Measurements from ENCODE around the gene PCDHB14. TPM values are rescaled to one million over a fixed set of nuclear protein-coding genes. Genes with fewer than 3 reads are reported as not detected.

The PCDHB14 gene
- polyA plus RNA-seq, 3 donors: not detected

GRCh38 chr5:141269195-141269594, 46.1 kb downstream of the PCDHB14 start:
- no peak overlapping the region for H3K4me2 ChIP-seq (replicated peaks; ENCODE audit: extremely low read depth, low read length, poor library complexity, severe bottlenecking)
- Mint-ChIP-seq H3K36me3 (no peaks in the 10 kb centered on the region), H3K27ac (no peak overlapping the region), H3K4me3 (no peak overlapping the region), H3K27me3 (ENCODE audit: low read depth in 3 of 3) (no peaks in the 10 kb centered on the region), H3K4me1 (no peaks in the 10 kb centered on the region), H3K9me3 (peaks cover 33 to 89% (median 70%) of the 10 kb centered on the region in 7 donors)
- no peak for DNase-seq
- H4K20me1 ChIP-seq (ENCODE audit: insufficient read depth, low read length): no peaks in the 10 kb centered on the region
- H3K36me3 ChIP-seq (replicated peaks in 1 of 2; ENCODE audit: control insufficient read depth in 1 of 2, insufficient read depth in 2 of 2, low read length in 2 of 2): no peaks in the 10 kb centered on the region
- no peaks in the 10 kb centered on the region for H3K27me3 ChIP-seq (ENCODE audit: control insufficient read depth in 2 of 2, insufficient read depth in 2 of 2, low read length in 2 of 2)
- H3K9me3 ChIP-seq (replicated peaks in 1 of 2; ENCODE audit: control insufficient read depth in 1 of 2, insufficient read depth in 1 of 2, low read length in 2 of 2): peaks cover 61 to 89% of the 10 kb centered on the region in 2 donors
- H3K9ac ChIP-seq (ENCODE audit: insufficient read depth, low read length, poor library complexity, severe bottlenecking): no peak overlapping the region
- no peak overlapping the region for H3K4me3 ChIP-seq (replicated peaks in 1 of 3; ENCODE audit: low read depth in 2 of 3, low read length in 3 of 3)
- intact Hi-C loops (cut with micrococcal nuclease): no loop called here
- no peaks in the 10 kb centered on the region for H3K79me2 ChIP-seq (ENCODE audit: insufficient read depth, low read length)
- no peak overlapping the region for H2AFZ ChIP-seq (ENCODE audit: insufficient read depth, low read depth, low read length, poor library complexity, severe bottlenecking)
- TF ChIP-seq CTCF (IDR thresholded peaks at IDR 0.05): no peak
- no peaks in the 10 kb centered on the region for H3K4me1 ChIP-seq (ENCODE audit: control insufficient read depth in 1 of 2, insufficient read depth in 2 of 2, low read length in 2 of 2)
- H3K27ac ChIP-seq (ENCODE audit: low read depth in 1 of 2, low read length in 2 of 2): no peak overlapping the region
- 100% methylated on average over 3 of the region's 4 CpGs for WGBS (ENCODE audit: insufficient coverage)

DNA sequence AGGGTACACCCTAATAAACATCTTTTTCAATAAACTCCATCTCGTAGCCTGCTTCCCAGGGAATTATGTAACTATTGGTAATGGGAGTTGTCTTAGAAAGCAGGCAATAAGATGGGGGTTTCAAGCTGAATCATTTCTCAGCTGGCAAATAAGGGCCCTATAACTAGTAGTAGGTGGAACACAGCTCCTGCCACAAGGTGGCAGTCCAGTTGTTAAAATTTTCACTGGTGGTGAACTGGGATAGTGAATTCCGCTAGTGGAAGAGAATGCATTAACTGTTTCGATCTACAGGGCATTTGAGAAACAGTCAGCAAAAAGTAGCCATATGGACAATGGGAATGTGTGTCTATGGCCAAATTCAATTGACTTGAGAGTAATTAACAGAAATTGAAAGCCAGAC, 49.8 kb downstream of the PCDHB14 start:
- Histone ChIP-seq H3K36me3 (replicated peaks in 1 of 2; ENCODE audit: control insufficient read depth in 1 of 2, insufficient read depth in 2 of 2, low read length in 2 of 2) (no peaks in the 10 kb centered on the region), H3K9me3 (replicated peaks in 1 of 2; ENCODE audit: control insufficient read depth in 1 of 2, insufficient read depth in 1 of 2, low read length in 2 of 2) (peaks cover 69 to 83% of the 10 kb centered on the region in 2 donors), H3K27me3 (ENCODE audit: control insufficient read depth in 2 of 2, insufficient read depth in 2 of 2, low read length in 2 of 2) (no peaks in the 10 kb centered on the region), H3K4me2 (replicated peaks; ENCODE audit: extremely low read depth, low read length, poor library complexity, severe bottlenecking) (no peak overlapping the region), H3K4me3 (replicated peaks in 1 of 3; ENCODE audit: low read depth in 2 of 3, low read length in 3 of 3) (no peak overlapping the region), H2AFZ (ENCODE audit: insufficient read depth, low read depth, low read length, poor library complexity, severe bottlenecking) (no peak overlapping the region), H3K27ac (ENCODE audit: low read depth in 1 of 2, low read length in 2 of 2) (no peak overlapping the region), H3K9ac (ENCODE audit: insufficient read depth, low read length, poor library complexity, severe bottlenecking) (no peak overlapping the region), H4K20me1 (ENCODE audit: insufficient read depth, low read length) (no peaks in the 10 kb centered on the region), H3K79me2 (ENCODE audit: insufficient read depth, low read length) (no peaks in the 10 kb centered on the region), H3K4me1 (ENCODE audit: control insufficient read depth in 1 of 2, insufficient read depth in 2 of 2, low read length in 2 of 2) (no peaks in the 10 kb centered on the region)
- Mint-ChIP-seq H3K36me3 (no peaks in the 10 kb centered on the region), H3K27me3 (ENCODE audit: low read depth in 3 of 3) (no peaks in the 10 kb centered on the region), H3K4me3 (no peak overlapping the region), H3K27ac (no peak overlapping the region), H3K4me1 (no peaks in the 10 kb centered on the region), H3K9me3 (peaks cover 45 to 86% (median 68%) of the 10 kb centered on the region in 7 donors)
- intact Hi-C loops (cut with micrococcal nuclease): no loop called here
- DNase-seq: no peak
- TF ChIP-seq CTCF (IDR thresholded peaks at IDR 0.05): no peak
- WGBS (ENCODE audit: insufficient coverage): 71% methylated on average over 2 of the region's 3 CpGs

Other genes with a start within 250 kb of the PCDHB14 start
- gene PCDHB1, start 172.0 kb upstream of the PCDHB14 start, polyA plus RNA-seq: not detected
- not detected for gene PCDHB2, start 128.7 kb upstream of the PCDHB14 start, polyA plus RNA-seq
- not detected for gene PCDHB3, start 122.9 kb upstream of the PCDHB14 start, polyA plus RNA-seq
- not detected for gene PCDHB4, start 101.5 kb upstream of the PCDHB14 start, polyA plus RNA-seq
- not detected for gene PCDHB5, start 88.1 kb upstream of the PCDHB14 start, polyA plus RNA-seq
- gene PCDHB6, start 73.3 kb upstream of the PCDHB14 start, polyA plus RNA-seq: not detected
- gene PCDHB7, start 50.7 kb upstream of the PCDHB14 start, polyA plus RNA-seq: not detected
- not detected for gene PCDHB8, start 45.6 kb upstream of the PCDHB14 start, polyA plus RNA-seq
- not detected for gene PCDHB16, start 41.0 kb upstream of the PCDHB14 start, polyA plus RNA-seq
- not detected for gene PCDHB9, start 36.2 kb upstream of the PCDHB14 start, polyA plus RNA-seq
- gene PCDHB10, start 31.0 kb upstream of the PCDHB14 start, polyA plus RNA-seq: not detected
- not detected for gene PCDHB11, start 23.7 kb upstream of the PCDHB14 start, polyA plus RNA-seq
- gene PCDHB12, start 14.6 kb upstream of the PCDHB14 start, polyA plus RNA-seq: not detected
- not detected for gene PCDHB13, start 9.4 kb upstream of the PCDHB14 start, polyA plus RNA-seq
- not detected for gene PCDHB15, start 22.1 kb downstream of the PCDHB14 start, polyA plus RNA-seq
- gene SLC25A2, start 80.7 kb downstream of the PCDHB14 start, polyA plus RNA-seq: not detected
- 10 to 100 TPM; 11.8 to 57.5 (median 52.7) TPM for gene TAF7, start 97.4 kb downstream of the PCDHB14 start, polyA plus RNA-seq
- not detected for gene PCDHGA1, start 107.2 kb downstream of the PCDHB14 start, polyA plus RNA-seq
- not detected for gene PCDHGA2, start 115.4 kb downstream of the PCDHB14 start, polyA plus RNA-seq
- gene PCDHGA3, start 120.5 kb downstream of the PCDHB14 start, polyA plus RNA-seq: not detected
- not detected for gene PCDHGB1, start 126.8 kb downstream of the PCDHB14 start, polyA plus RNA-seq
- under 1 TPM in 1 of 3 donors, not detected in 2; 0.03 TPM for gene PCDHGA4, start 131.7 kb downstream of the PCDHB14 start, polyA plus RNA-seq
- gene PCDHGB2, start 136.7 kb downstream of the PCDHB14 start, polyA plus RNA-seq: under 1 TPM in 1 of 3 donors, not detected in 2; 0.01 TPM
- not detected for gene PCDHGA5, start 140.8 kb downstream of the PCDHB14 start, polyA plus RNA-seq
- gene PCDHGB3, start 146.9 kb downstream of the PCDHB14 start, polyA plus RNA-seq: not detected
- not detected for gene PCDHGA6, start 150.5 kb downstream of the PCDHB14 start, polyA plus RNA-seq
- gene PCDHGA7, start 159.4 kb downstream of the PCDHB14 start, polyA plus RNA-seq: not detected
- gene PCDHGB4, start 164.4 kb downstream of the PCDHB14 start, polyA plus RNA-seq: not detected
- gene PCDHGA8, start 169.3 kb downstream of the PCDHB14 start, polyA plus RNA-seq: not detected
- under 1 TPM in 2 of 3 donors, not detected in 1; 0.01 to 0.08 TPM for gene PCDHGB5, start 174.6 kb downstream of the PCDHB14 start, polyA plus RNA-seq
- not detected for gene PCDHGA9, start 179.4 kb downstream of the PCDHB14 start, polyA plus RNA-seq
- gene PCDHGB6, start 184.7 kb downstream of the PCDHB14 start, polyA plus RNA-seq: under 1 TPM in 2 of 3 donors, not detected in 1; 0.01 to 0.06 TPM
- gene PCDHGA10, start 189.6 kb downstream of the PCDHB14 start, polyA plus RNA-seq: not detected
- under 1 TPM in 1 of 3 donors, not detected in 2; 0.04 TPM for gene PCDHGB7, start 194.3 kb downstream of the PCDHB14 start, polyA plus RNA-seq
- not detected for gene PCDHGA11, start 197.7 kb downstream of the PCDHB14 start, polyA plus RNA-seq
- under 1 TPM in 1 of 3 donors, not detected in 2; 0.01 TPM for gene PCDHGA12, start 207.2 kb downstream of the PCDHB14 start, polyA plus RNA-seq

All from CD14-positive monocyte (primary cell).